ENCODE data around the gene RBMS1. TPM values are rescaled to one million over a fixed set of nuclear protein-coding genes. Genes with fewer than 3 reads are reported as not detected.

Gene RBMS1
- total and polyA plus RNA-seq, 2 donors = 39.8 to 53.7 TPM

DNA sequence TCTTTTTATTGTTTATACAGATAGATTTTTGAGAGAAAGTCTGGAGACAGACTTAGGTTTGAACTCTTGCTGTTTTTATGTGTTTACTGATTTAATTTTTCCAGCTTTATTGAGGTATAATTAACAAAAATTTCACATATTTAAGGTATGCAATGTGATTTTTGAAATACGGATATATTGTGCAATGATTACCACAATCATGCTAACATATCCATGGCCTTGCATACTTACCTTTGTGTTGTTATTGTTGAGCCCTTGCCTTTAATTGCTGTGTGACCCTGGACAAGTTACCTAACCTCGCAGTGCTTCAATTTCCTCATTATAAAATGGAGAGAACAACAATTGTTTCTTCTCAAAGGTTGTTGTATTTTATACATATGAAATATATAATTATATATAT lies 13.9 kb upstream of the RBMS1 start:
- H3K27ac ChIP-seq (ENCODE audit: low read depth in 1 of 2, low read length in 1 of 2) = no peak overlapping the region
- no peaks in the 10 kb centered on the region for H3K27me3 ChIP-seq (ENCODE audit: control insufficient read depth in 2 of 2, insufficient read depth in 1 of 2, low read length in 1 of 2)
- WGBS = 46% methylated on average over 2 of the region's 2 CpGs
- no peaks in the 10 kb centered on the region for H3K9me3 ChIP-seq (ENCODE audit: control insufficient read depth in 2 of 2, insufficient read depth in 1 of 2, low read length in 1 of 2)
- no peaks in the 10 kb centered on the region for H3K36me3 ChIP-seq (ENCODE audit: control insufficient read depth in 2 of 2, insufficient read depth in 2 of 2, low read length in 1 of 2)
- no peak for DNase-seq (ENCODE audit: low read depth in 6 of 9, low spot score in 9 of 9)
- no peak overlapping the region for H3K4me3 ChIP-seq (ENCODE audit: low read length in 2 of 2)
- peaks cover 0 to 4% of the 10 kb centered on the region in 2 donors for H3K4me1 ChIP-seq (ENCODE audit: control insufficient read depth in 2 of 2, insufficient read depth in 2 of 2, low read length in 2 of 2)

- Histone ChIP-seq H3K27ac (ENCODE audit: low read depth in 1 of 2, low read length in 1 of 2) (no peak overlapping the region), H3K4me3 (ENCODE audit: low read length in 2 of 2) (no peak overlapping the region), H3K9me3 (ENCODE audit: control insufficient read depth in 2 of 2, insufficient read depth in 1 of 2, low read length in 1 of 2) (no peaks in the 10 kb centered on the region), H3K27me3 (ENCODE audit: control insufficient read depth in 2 of 2, insufficient read depth in 1 of 2, low read length in 1 of 2) (no peaks in the 10 kb centered on the region), H3K36me3 (ENCODE audit: control insufficient read depth in 2 of 2, insufficient read depth in 2 of 2, low read length in 1 of 2) (no peaks in the 10 kb centered on the region), H3K4me1 (ENCODE audit: control insufficient read depth in 2 of 2, insufficient read depth in 2 of 2, low read length in 2 of 2) (peaks cover 0 to 4% of the 10 kb centered on the region in 2 donors)
- WGBS = 28% methylated on average over 3 of the region's 3 CpGs
- peak in 1 of 9 donors; percentile 55 for DNase-seq (ENCODE audit: low read depth in 6 of 9, low spot score in 9 of 9)
Measured at GRCh38 chr2:160507046-160507407, 13.4 kb upstream of the RBMS1 start.

GRCh38 chr2:160506371-160507045 lies 12.9 kb upstream of the RBMS1 start:
- Histone ChIP-seq H3K36me3 (ENCODE audit: control insufficient read depth in 2 of 2, insufficient read depth in 2 of 2, low read length in 1 of 2) (no peaks in the 10 kb centered on the region), H3K9me3 (ENCODE audit: control insufficient read depth in 2 of 2, insufficient read depth in 1 of 2, low read length in 1 of 2) (no peaks in the 10 kb centered on the region)
- 96% methylated on average over 9 of the region's 9 CpGs for WGBS

DNA sequence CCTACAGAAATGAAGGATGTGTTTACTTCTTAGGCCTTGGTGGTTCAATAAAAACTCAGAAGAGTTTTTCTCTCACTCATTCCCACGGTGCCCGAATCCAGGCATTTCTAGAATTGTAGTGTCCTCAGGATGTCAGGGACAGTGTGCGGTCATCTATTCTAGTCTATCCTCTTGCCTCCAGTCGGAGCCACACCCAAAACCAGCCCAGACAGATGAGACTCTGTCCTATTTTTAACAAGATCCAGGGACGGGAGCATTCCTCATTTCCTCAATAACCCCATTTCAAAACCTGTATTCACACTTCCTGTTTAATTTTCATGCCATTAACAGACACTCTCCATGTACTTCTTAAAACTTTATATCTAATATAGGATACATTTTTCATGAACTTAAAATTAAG lies 11.6 kb upstream of the RBMS1 start:
- H3K27me3 ChIP-seq (ENCODE audit: control insufficient read depth in 2 of 2, insufficient read depth in 1 of 2, low read length in 1 of 2) = no peaks in the 10 kb centered on the region
- no peak overlapping the region for H3K27ac ChIP-seq (ENCODE audit: low read depth in 1 of 2, low read length in 1 of 2)
- H3K36me3 ChIP-seq (ENCODE audit: control insufficient read depth in 2 of 2, insufficient read depth in 2 of 2, low read length in 1 of 2) = no peaks in the 10 kb centered on the region
- DNase-seq (ENCODE audit: low read depth in 6 of 9, low spot score in 9 of 9) = no peak
- H3K4me1 ChIP-seq (ENCODE audit: control insufficient read depth in 2 of 2, insufficient read depth in 2 of 2, low read length in 2 of 2) = peaks cover 0 to 4% of the 10 kb centered on the region in 2 donors
- H3K4me3 ChIP-seq (ENCODE audit: low read length in 2 of 2) = no peak overlapping the region
- WGBS = 97% methylated on average over 5 of the region's 5 CpGs
- H3K9me3 ChIP-seq (ENCODE audit: control insufficient read depth in 2 of 2, insufficient read depth in 1 of 2, low read length in 1 of 2) = no peaks in the 10 kb centered on the region

More at GRCh38 chr2:160506371-160507045, 12.9 kb upstream of the RBMS1 start:
- no peaks in the 10 kb centered on the region for H3K27me3 ChIP-seq (ENCODE audit: control insufficient read depth in 2 of 2, insufficient read depth in 1 of 2, low read length in 1 of 2)
- H3K4me1 ChIP-seq (ENCODE audit: control insufficient read depth in 2 of 2, insufficient read depth in 2 of 2, low read length in 2 of 2) = peaks cover 0 to 4% of the 10 kb centered on the region in 2 donors
- H3K27ac ChIP-seq (ENCODE audit: low read depth in 1 of 2, low read length in 1 of 2) = no peak overlapping the region
- no peak overlapping the region for H3K4me3 ChIP-seq (ENCODE audit: low read length in 2 of 2)
- no peak for DNase-seq (ENCODE audit: low read depth in 6 of 9, low spot score in 9 of 9)

- peaks cover 0 to 4% of the 10 kb centered on the region in 2 donors for H3K4me1 ChIP-seq (ENCODE audit: control insufficient read depth in 2 of 2, insufficient read depth in 2 of 2, low read length in 2 of 2)
- no peaks in the 10 kb centered on the region for H3K9me3 ChIP-seq (ENCODE audit: control insufficient read depth in 2 of 2, insufficient read depth in 1 of 2, low read length in 1 of 2)
- H3K27ac ChIP-seq (ENCODE audit: low read depth in 1 of 2, low read length in 1 of 2) = no peak overlapping the region
- H3K4me3 ChIP-seq (ENCODE audit: low read length in 2 of 2) = no peak overlapping the region
- H3K27me3 ChIP-seq (ENCODE audit: control insufficient read depth in 2 of 2, insufficient read depth in 1 of 2, low read length in 1 of 2) = no peaks in the 10 kb centered on the region
- 78% methylated on average over 5 of the region's 5 CpGs for WGBS
- no peak for DNase-seq (ENCODE audit: low read depth in 6 of 9, low spot score in 9 of 9)
- H3K36me3 ChIP-seq (ENCODE audit: control insufficient read depth in 2 of 2, insufficient read depth in 2 of 2, low read length in 1 of 2) = no peaks in the 10 kb centered on the region
Measured at GRCh38 chr2:160502478-160502877, 8.9 kb upstream of the RBMS1 start.

DNA sequence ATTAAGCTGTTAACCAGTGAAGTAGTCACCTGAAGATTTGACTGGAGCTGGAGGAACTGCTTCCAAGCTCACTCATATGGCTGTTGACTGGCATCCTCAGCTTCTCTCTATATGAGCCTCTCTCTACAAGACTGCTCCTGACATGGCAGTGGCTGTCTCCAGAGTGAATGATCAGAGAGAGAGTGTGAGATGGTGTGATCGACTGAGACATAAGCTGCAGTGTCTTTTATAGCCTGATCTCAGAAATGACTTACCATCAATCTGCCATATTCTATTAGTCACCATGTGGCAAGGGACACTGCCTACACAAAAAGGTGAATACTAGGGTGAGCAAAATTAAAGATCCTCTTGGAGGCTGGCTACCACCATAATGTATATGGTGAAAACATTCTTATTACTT lies 7.8 kb upstream of the RBMS1 start:
- no peak overlapping the region for H3K27ac ChIP-seq (ENCODE audit: low read depth in 1 of 2, low read length in 1 of 2)
- WGBS = 98% methylated on average over 1 of the region's 1 CpG
- H3K9me3 ChIP-seq (ENCODE audit: control insufficient read depth in 2 of 2, insufficient read depth in 1 of 2, low read length in 1 of 2) = no peaks in the 10 kb centered on the region
- H3K27me3 ChIP-seq (ENCODE audit: control insufficient read depth in 2 of 2, insufficient read depth in 1 of 2, low read length in 1 of 2) = no peaks in the 10 kb centered on the region
- no peaks in the 10 kb centered on the region for H3K4me1 ChIP-seq (ENCODE audit: control insufficient read depth in 2 of 2, insufficient read depth in 2 of 2, low read length in 2 of 2)
- no peak overlapping the region for H3K4me3 ChIP-seq (ENCODE audit: low read length in 2 of 2)
- no peak for DNase-seq (ENCODE audit: low read depth in 6 of 9, low spot score in 9 of 9)
- H3K36me3 ChIP-seq (ENCODE audit: control insufficient read depth in 2 of 2, insufficient read depth in 2 of 2, low read length in 1 of 2) = no peaks in the 10 kb centered on the region

- no peaks in the 10 kb centered on the region for H3K36me3 ChIP-seq (ENCODE audit: control insufficient read depth in 2 of 2, insufficient read depth in 2 of 2, low read length in 1 of 2)
- no peaks in the 10 kb centered on the region for H3K4me1 ChIP-seq (ENCODE audit: control insufficient read depth in 2 of 2, insufficient read depth in 2 of 2, low read length in 2 of 2)
- no peak for DNase-seq (ENCODE audit: low read depth in 6 of 9, low spot score in 9 of 9)
- H3K9me3 ChIP-seq (ENCODE audit: control insufficient read depth in 2 of 2, insufficient read depth in 1 of 2, low read length in 1 of 2) = no peaks in the 10 kb centered on the region
- no peak overlapping the region for H3K27ac ChIP-seq (ENCODE audit: low read depth in 1 of 2, low read length in 1 of 2)
- no peak overlapping the region for H3K4me3 ChIP-seq (ENCODE audit: low read length in 2 of 2)
- H3K27me3 ChIP-seq (ENCODE audit: control insufficient read depth in 2 of 2, insufficient read depth in 1 of 2, low read length in 1 of 2) = no peaks in the 10 kb centered on the region
- 99% methylated on average over 1 of the region's 1 CpG for WGBS
Measured at GRCh38 chr2:160499865-160500264, 6.3 kb upstream of the RBMS1 start.

GRCh38 chr2:160498137-160498536 lies 4.5 kb upstream of the RBMS1 start:
- Histone ChIP-seq H3K4me1 (ENCODE audit: control insufficient read depth in 2 of 2, insufficient read depth in 2 of 2, low read length in 2 of 2) (peaks cover 0 to 7% of the 10 kb centered on the region in 2 donors), H3K36me3 (ENCODE audit: control insufficient read depth in 2 of 2, insufficient read depth in 2 of 2, low read length in 1 of 2) (no peaks in the 10 kb centered on the region), H3K4me3 (ENCODE audit: low read length in 2 of 2) (no peak overlapping the region), H3K9me3 (ENCODE audit: control insufficient read depth in 2 of 2, insufficient read depth in 1 of 2, low read length in 1 of 2) (no peaks in the 10 kb centered on the region), H3K27ac (ENCODE audit: low read depth in 1 of 2, low read length in 1 of 2) (no peak overlapping the region), H3K27me3 (ENCODE audit: control insufficient read depth in 2 of 2, insufficient read depth in 1 of 2, low read length in 1 of 2) (peaks cover 0 to 8% of the 10 kb centered on the region in 2 donors)
- whole genome bisulfite sequencing = 98% methylated on average over 5 of the region's 5 CpGs
- DNase-seq (ENCODE audit: low read depth in 6 of 9, low spot score in 9 of 9) = no peak

DNA sequence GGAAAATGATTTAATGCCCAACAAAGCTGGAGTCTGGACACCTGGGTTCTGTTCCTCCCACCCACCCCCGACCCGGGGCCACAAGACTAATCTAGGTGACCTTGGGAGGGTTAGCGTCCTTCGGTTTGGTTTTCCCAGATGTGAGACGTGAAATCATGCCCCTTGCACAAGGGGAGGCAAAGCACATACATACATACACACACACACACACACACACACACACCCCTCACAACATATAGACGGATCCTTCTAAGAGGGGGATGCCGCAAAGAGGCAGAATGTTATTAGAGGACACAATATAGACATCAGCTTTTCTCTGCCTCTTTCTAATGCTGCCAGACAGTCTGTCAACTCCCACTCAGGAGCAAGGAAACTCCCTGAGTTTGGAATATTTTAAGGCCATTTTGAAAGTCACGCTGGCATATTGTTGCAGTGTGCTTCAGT lies 616 bp upstream of the RBMS1 start:
- no peaks in the 10 kb centered on the region for H3K36me3 ChIP-seq (ENCODE audit: control insufficient read depth in 2 of 2, insufficient read depth in 2 of 2, low read length in 1 of 2)
- WGBS = 32% methylated on average over 8 of the region's 8 CpGs

More for the DNA sequence above, 616 bp upstream of the RBMS1 start:
- Histone ChIP-seq H3K27me3 (ENCODE audit: control insufficient read depth in 2 of 2, insufficient read depth in 1 of 2, low read length in 1 of 2) (peaks cover 0 to 11% of the 10 kb centered on the region in 2 donors), H3K9me3 (ENCODE audit: control insufficient read depth in 2 of 2, insufficient read depth in 1 of 2, low read length in 1 of 2) (no peaks in the 10 kb centered on the region), H3K4me1 (ENCODE audit: control insufficient read depth in 2 of 2, insufficient read depth in 2 of 2, low read length in 2 of 2) (peaks cover 0 to 7% of the 10 kb centered on the region in 2 donors), H3K4me3 (ENCODE audit: low read length in 2 of 2) (peak overlapping the region; percentile 65 to 72), H3K27ac (ENCODE audit: low read depth in 1 of 2, low read length in 1 of 2) (no peak overlapping the region)
- DNase-seq (ENCODE audit: low read depth in 6 of 9, low spot score in 9 of 9) = peak in 2 of 9 donors; percentile 20 to 26

All from thymus (tissue), 11 donors.